Superior temporal gyrus (tissue), 1 donor: ENCODE data around the gene OR52N4.
"Not testable (repeated sequence)": the region's sequence is repeated elsewhere in the genome, so short reads cannot be mapped to it uniquely, and the experiment has no call there.

Experiments
- DNase-seq: peaks from one replicate; pipeline ENCODE4 v3.0.0-alpha.2; 2016; ENCODE audit errors: extremely low spot score

The OR52N4 gene

DNA sequence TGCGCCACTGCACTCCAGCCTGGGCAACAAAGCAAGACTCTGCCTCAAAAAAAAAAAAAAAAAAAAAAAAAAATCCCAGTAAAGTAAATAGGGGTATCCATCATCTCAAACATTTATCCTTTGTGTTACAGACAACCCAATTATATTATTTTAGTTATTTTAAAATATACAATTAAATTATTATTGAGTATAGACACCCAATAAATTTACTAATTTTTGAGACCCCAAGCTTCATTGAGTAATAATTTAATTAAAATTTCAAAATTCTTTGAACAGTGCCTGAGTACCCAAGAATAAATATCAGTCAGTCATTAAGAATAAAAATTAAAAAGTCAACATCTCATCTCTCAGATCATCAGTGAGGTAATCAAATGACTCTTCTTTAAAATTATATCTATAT is at the start of gene OR52N4:
Gene OR52N4, plus strand, starts transcription at position 301 of the 400 bp plus-strand sequence. CDS start 498 bp downstream, outside the sequence.
- DNase-seq, result no peak

DNA sequence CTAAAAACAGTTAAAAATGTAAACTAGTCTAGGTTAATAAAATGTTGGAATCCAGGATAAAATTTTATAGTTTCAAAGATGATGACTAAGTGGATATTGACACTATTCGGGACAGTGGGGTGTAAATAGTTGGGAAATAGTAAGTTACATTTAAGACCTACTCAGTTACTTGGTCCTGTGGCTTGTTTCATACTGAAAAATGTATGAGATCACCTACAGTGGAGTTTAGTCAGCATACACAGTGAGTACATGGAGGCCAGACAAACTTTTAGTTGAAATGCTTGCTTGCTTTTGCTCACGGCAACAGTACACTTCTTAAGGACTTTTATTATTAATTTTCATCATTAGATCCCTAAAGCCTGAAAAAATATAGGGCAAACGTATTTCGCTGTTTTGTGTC is 48.4 kb upstream of the OR52N4 start:
- DNase-seq, result no peak

DNA sequence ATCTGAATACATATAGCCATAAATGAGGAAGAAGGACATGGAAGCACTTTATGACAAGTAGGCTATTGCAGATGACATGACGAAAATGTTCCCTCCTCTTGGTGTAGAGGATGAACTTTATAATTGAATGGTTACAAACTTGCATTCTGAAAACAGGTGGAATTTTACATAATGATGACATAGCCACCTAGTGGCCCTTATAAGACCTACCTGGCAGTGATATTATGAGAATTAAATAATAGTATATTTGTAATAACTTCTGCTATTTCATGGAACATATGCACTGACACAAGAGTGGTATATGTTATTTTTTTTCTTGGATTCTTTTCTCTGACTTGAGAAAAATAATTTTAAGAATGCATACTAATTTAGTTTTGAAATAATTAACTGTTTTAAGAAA is 41.5 kb upstream of the OR52N4 start:
- no peak for DNase-seq

DNA sequence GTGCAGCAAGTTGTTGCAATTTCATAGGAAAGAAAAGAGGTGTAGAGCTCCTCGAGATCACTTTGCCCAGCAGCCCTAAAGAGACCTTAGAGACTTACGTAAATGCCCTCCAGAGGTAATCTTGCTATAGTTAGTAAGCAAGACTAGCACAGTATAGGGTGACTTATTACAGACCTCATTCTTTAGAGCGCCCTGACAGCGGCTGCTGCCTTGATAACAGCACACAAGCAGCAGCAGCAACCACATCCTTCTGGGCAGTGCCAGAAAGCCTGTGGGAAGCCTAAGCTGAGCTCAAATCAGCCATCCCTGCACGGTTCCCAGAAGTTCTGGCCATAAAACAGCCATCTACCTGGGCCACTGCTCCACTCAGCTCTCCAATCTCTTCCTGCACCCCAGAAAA is 40.3 kb upstream of the OR52N4 start:
- no peak for DNase-seq

DNA sequence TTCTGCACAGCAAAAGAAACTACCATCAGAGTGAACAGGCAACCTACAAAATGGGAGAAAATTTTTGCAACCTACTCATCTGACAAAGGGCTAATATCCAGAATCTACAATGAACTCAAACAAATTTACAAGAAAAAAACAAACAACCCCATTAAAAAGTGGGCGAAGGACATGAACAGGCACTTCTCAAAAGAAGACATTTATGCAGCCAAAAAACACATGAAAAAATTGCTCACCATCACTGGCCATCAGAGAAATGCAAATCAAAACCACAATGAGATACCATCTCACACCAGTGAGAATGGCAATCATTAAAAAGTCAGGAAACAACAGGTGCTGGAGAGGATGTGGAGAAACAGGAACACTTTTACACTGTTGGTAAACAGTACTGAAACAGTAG is 37.5 kb upstream of the OR52N4 start:
- not testable (repeated sequence) for DNase-seq

DNA sequence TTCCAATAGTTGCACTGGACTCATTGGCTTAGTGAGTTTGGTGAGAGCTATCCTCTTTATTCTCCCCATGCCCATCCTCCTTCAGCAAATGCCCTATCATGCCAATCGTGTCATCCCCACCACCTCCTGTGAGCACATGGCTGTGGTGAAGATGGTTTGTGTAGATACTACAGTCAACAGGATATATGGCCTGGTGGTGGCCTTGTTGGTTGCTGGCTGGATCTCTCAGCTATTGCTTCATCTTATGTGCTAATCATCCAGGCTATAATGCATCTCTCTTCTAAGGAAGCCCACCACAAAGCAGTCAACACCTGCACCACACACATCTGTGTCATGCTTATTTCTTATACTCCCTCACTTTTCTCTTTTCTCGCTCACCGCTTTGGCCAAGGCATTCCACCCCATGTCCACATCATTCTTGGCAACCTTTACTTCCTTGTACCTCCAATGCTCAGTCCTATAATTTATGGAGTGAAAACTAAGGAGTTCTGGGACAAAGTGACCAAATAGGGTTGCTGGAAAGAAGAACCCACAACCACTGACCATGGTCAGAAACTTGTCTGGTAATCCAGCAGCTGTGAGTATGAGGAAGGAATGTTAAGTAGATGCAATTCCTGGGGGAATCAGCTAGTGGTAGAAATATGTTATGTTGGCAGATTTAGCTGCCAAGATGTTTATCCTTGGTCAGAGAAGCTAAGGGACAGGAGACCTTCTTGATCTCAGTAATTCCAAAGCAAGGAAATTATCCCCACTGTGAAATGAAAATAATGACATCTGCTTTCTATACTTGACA is 34.1 kb upstream of the OR52N4 start:
- DNase-seq, result no peak

DNA sequence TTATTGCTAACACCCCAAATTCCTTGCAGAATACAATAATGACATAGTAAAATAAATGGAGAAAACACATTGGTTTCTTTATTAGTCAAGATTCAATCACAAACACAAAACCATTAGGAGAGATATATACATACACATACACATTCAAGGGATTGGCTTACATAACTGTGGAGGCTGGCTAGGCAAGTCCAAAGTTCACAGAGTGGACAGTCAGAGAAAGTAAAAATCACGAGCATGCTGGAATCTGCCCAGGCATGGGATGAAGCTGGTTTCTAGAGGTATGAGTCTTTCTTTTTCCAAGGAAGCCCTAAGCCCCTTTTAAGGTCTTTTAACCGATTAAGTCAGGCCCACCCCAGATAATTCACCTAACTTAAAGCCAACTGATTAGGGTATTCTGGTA is 31.4 kb upstream of the OR52N4 start:
- no peak for DNase-seq

DNA sequence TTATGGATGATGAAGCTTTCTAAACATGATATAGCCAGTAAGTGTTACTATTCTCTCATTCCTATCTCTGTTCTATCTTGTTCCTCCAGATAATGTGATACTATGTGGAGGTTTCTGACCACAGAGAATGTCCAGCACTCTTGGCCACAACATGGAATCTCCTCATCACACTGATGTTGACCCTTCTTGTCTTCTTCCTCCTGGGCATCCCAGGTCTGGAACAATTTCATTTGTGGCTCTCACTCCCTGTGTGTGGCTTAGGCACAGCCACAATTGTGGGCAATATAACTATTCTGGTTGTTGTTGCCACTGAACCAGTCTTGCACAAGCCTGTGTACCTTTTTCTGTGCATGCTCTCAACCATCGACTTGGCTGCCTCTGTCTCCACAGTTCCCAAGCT is 27.7 kb upstream of the OR52N4 start:
- DNase-seq, result no peak

DNA sequence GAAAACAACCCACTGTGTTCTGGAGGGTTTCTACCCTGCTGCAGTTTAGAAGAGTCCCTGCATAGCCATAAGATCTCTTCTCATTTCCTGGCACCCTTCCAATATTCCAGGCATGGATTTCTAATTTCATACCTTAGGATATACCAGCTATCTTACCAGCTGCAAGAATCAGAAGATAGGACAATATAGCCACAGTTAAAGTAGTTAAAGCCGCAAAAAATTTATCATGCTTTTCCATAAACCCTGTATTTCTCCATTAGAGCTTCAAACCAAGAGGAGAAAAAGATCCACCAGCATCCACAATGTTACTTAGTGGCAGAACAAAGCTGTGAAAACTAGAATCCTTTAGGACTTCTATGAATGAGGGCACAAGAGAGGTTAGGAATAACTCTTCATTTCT is 26.4 kb upstream of the OR52N4 start:
- DNase-seq, result no peak

DNA sequence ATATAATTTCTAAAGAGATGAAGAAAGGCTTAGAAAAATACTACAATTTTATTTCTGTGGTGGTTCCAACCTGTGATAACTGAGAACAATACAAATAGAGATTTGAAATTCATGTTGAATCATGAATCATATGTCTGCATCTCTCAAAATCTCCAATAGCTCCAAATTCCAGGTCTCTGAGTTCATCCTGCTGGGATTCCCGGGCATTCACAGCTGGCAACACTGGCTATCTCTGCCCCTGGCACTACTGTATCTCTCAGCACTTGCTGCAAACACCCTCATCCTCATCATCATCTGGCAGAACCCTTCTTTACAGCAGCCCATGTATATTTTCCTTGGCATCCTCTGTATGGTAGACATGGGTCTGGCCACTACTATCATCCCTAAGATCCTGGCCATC is 17.6 kb upstream of the OR52N4 start, which contains the start of gene OR56B1:
Gene OR56B1, plus strand, starts transcription at position 53 of the 400 bp plus-strand sequence. Its CDS starts 69 bp downstream, at position 122.
- DNase-seq, result no peak

DNA sequence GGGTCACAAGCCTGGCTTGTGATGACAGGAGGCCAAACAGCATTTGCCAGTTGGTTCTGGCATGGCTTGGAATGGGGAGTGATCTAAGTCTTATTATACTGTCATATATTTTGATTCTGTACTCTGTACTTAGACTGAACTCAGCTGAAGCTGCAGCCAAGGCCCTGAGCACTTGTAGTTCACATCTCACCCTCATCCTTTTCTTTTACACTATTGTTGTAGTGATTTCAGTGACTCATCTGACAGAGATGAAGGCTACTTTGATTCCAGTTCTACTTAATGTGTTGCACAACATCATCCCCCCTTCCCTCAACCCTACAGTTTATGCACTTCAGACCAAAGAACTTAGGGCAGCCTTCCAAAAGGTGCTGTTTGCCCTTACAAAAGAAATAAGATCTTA is 17.0 kb upstream of the OR52N4 start:
- DNase-seq, result no peak

DNA sequence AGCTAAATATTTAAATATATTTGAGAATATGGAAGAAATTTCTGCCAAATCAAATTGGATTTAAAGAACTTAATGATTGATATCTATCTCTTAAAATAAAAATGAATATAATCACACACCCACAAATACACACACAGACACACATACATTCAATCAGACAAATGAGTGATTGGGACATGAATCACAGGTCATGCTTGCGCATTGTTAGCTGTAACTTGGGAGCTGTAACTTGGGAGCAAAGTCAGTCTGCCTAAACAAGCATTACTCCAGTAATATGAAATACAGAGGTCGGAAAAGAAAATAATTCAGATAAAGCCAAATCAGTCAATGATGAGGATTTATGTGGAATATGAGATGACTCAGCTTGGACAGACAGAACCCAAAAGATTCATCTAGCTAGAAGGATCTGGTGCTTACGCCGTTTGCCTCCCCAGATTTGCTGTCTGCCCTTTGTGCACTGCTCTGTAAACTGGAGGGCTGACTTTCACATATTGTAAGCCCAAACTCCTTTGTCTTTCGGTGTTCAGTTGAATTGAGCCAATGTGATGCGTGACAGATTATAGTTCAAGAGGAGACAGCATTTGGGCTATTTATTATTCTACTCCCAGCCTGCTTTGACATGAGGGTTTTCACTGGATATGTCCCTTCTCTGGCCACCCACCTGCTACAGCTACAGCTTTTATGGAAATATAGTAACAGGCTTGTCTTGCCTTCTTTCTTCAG is 16.2 kb upstream of the OR52N4 start:
- no peak for DNase-seq

DNA sequence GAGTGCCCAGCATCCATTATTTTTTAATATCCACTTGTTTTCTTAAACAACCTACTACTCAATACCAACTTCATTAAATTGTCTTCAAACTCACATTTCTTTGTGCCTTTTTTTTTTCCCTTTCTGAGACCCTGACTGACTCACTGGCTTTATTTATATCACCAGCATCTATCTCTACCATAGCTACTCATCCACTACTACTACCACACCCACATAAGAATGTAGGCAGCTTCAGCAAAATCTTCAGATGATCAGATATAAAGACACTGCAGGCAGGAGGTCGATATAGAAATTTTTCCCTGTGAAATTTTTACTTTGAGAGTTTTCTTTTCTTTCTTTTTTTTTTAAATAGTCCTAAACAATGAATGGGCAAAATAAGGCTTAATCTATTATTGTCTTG is 15.6 kb upstream of the OR52N4 start:
- no peak for DNase-seq

DNA sequence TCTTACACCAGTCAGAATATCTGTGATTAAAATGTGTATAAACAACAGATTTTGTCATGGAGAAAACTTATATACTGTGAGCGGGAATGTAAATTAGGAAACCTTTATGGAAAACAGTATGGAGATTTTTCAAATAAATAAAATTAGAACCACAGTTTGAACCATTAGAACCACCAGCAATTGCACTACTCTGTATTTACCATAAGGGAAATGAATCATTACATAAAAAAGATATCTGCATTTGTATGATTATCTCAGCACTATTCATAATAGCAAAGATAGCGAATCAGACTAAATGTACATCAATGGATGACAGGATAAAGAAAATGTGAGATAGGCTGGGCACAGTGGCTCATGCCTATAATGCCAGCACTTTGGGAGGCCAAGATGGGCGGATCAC is 7.4 kb upstream of the OR52N4 start:
- DNase-seq, result no peak

DNA sequence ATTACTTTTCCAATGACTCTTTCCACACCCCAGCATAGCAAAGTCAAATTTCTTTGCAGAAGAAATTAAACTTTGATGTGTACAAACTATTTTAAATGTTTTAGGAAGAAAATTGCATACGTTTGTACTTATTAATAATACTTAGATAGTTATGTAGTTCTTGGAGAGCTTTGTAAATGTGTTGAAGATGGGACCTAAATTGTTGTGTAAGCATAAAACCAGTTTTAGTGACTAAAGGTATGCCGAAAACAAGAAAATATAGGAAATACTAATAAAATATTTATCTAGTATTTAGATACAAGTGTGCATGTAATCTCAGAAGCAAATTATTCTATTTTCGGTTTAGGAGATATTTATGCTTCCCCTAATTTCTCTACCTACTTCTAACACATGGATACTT is 4.2 kb upstream of the OR52N4 start:
- DNase-seq, result no peak

DNA sequence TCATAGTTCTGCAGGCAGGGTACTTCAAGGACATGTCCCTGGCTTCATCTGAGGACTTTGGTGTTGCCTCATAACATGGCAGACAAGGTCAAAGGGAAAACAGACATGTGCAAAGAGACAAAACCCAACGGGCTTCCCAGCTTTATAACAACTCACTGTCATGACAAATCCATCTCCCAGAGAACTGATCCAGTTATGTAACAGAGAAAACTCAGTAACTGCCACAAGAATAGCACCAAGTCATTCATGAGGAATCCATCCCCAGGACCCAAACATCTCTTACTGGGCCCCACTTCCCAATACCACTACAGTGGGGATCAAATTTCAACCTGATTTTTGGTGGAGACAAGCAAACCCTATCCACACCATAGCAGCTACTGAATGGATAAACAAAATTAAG is 13.0 kb downstream of the OR52N4 start:
- no peak for DNase-seq

DNA sequence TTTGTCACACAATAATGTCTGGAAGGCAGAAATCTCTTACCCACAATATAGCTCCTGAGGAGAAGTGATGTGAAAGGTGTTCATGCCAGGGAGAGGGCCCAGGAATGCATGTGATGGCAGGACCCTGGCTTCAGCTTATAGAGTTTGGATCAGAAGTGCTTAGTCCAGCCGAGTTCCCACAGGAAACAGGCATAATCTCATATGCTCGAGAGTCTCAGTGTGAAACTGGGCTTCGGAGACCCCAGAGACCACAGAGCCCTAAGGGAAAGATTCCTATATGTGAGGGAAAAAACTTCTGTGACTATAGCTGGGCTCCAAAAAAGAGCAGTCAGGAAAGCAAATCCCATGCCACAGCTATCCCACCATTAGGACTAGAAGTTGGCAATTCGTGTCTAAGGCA is 29.2 kb downstream of the OR52N4 start, which contains the start of gene OR52N5:
Gene OR52N5, minus strand, starts transcription at position 101 of the 400 bp plus-strand sequence. CDS start 4,721 bp downstream, outside the sequence.
- DNase-seq, result no peak

DNA sequence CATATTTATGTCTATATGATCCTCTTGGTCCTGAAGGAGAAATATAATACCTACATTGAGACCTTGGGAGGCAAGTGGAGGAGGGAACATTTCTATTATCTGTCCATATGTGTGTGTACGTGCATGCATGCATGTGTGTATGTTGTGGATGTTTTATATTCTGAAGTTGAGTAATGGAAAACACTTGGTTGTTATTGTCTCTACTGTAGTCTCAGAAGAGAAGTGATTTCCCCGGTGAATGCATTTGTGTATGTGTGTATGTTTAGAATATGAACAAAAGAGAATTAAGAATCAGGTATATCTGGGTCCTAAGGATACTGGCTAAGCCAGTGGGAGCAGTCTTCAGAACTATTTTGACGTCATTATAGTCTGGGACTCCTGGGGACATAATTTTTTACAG is 37.1 kb downstream of the OR52N4 start, which contains the start of gene OR52N1:
Gene OR52N1, minus strand, starts transcription at position 101 of the 400 bp plus-strand sequence. CDS start 2,449 bp downstream, outside the sequence.
- no peak for DNase-seq

DNA sequence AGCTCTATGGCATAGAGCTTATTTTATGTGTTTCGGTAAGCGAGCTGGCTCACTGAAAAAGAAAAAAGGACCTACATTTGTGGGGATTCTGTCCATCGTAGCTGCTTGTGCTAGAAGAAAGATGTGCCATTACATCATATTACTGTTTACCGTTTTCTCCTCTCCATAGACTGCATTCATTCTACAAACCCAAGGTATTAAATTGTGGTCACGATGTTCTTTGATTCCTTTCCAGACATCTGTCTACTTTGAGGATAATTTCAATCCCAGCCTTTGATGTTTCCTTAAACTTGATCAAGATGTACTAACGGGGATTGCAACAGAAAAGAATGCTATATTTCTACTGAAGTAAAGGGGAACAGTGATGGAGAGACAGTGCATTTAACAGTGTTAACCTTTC is 42.5 kb downstream of the OR52N4 start:
- no peak for DNase-seq

DNA sequence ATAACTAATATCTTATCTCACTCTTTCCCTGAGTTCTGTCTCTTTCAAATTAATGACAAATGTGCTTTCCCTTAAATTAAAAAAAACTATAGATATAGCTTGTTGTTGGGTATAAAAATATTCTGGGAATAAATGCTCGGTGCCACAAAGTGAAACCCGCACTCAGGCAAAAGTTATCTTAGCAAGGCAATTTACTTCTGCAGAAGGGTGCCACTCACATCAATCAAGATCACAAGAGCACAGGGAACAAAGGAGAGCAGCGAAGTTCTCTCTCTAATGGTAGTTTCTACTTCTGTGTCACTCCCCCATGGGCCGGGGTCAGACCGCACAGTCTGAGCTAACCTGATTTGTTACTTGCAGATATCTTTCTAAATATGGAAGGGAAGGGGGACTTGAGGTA is 49.9 kb downstream of the OR52N4 start:
- DNase-seq, result no peak
